GM23338 (cell line): ENCODE results near the gene RAB42. TPM values are rescaled to one million over a fixed set of nuclear protein-coding genes. Genes with fewer than 3 reads are reported as not detected.

Experiments
- ATAC-seq: fragments of 200-7000 bp; cut with Tn5 transposase; 3 replicates; pipeline ENCODE4 v1.9.1; 2020
- DNase-seq: peaks from one replicate; pipeline ENCODE4 v3.0.0-alpha.2; 2015; ENCODE audit warnings: low spot score
- H2AFZ ChIP-seq: fragments of 200-600 bp; sonication (generic); 2 replicates; pipeline ENCODE4 v1.8.0; 2016; ENCODE audit warnings: antibody characterized with exemption, mild to moderate bottlenecking, moderate library complexity
- H3F3A ChIP-seq: fragments of 200-600 bp; sonication (generic); replicated peaks from 2 replicates; pipeline ENCODE4 v1.8.0; 2017; ENCODE audit warnings: antibody characterized with exemption, mixed run types, low read depth
- H3K27ac ChIP-seq: fragments of 200-600 bp; sonication (generic); 2 replicates; pipeline ENCODE4 v1.6.1; 2016; ENCODE audit warnings: low read depth
- H3K27me3 ChIP-seq: fragments of 200-600 bp; sonication (generic); 2 replicates; pipeline ENCODE4 v1.8.0; 2016; ENCODE audit warnings: mild to moderate bottlenecking, mixed run types, moderate library complexity; ENCODE audit not compliant: insufficient read depth
- H3K36me3 ChIP-seq: fragments of 200-600 bp; sonication (generic); 2 replicates; pipeline ENCODE4 v1.8.0; 2016; ENCODE audit warnings: mild to moderate bottlenecking; ENCODE audit not compliant: insufficient read depth
- H3K4me1 ChIP-seq: fragments of 200-600 bp; sonication (generic); 2 replicates; pipeline ENCODE4 v1.8.0; 2016; ENCODE audit warnings: mild to moderate bottlenecking, moderate library complexity; ENCODE audit not compliant: insufficient read depth
- H3K4me2 ChIP-seq: fragments of 200-600 bp; sonication (generic); 2 replicates; pipeline ENCODE4 v1.7.1; 2017; ENCODE audit warnings: mixed run types
- H3K4me3 ChIP-seq: fragments of 200-600 bp; sonication (generic); 2 replicates; pipeline ENCODE4 v1.6.1; 2016; ENCODE audit warnings: mixed run types
- H3K79me2 ChIP-seq: fragments of 200-600 bp; sonication (generic); replicated peaks from 2 replicates; pipeline ENCODE4 v1.8.0; 2017; ENCODE audit warnings: mild to moderate bottlenecking; ENCODE audit not compliant: insufficient read depth
- H3K9me2 ChIP-seq: fragments of 200-600 bp; sonication (generic); 2 replicates; pipeline ENCODE4 v1.8.0; 2017; ENCODE audit not compliant: insufficient read depth
- H4K20me1 ChIP-seq: fragments of 200-600 bp; sonication (generic); replicated peaks from 2 replicates; pipeline ENCODE4 v1.8.0; 2017; ENCODE audit warnings: mild to moderate bottlenecking; ENCODE audit not compliant: insufficient read depth
- H3K27ac Mint-ChIP-seq: 2 replicates; pipeline ENCODE4 v1.8.0; 2020; ENCODE audit warnings: inconsistent platforms, mild to moderate bottlenecking, moderate library complexity, mixed read lengths
- H3K27me3 Mint-ChIP-seq: 3 replicates; pipeline ENCODE4 v1.8.0; 2022; ENCODE audit warnings: low read depth, mild to moderate bottlenecking, moderate library complexity, mixed read lengths, inconsistent platforms; ENCODE audit not compliant: insufficient read depth, poor library complexity
- H3K36me3 Mint-ChIP-seq: 3 replicates; pipeline ENCODE4 v1.8.0; 2021; ENCODE audit warnings: low read depth, mild to moderate bottlenecking, inconsistent platforms, moderate library complexity, mixed read lengths
- H3K4me1 Mint-ChIP-seq: 3 replicates; pipeline ENCODE4 v1.8.0; 2020; ENCODE audit warnings: mild to moderate bottlenecking, inconsistent platforms, mixed read lengths
- H3K4me3 Mint-ChIP-seq: 3 replicates; pipeline ENCODE4 v1.8.0; 2021; ENCODE audit warnings: moderate library complexity, mild to moderate bottlenecking, inconsistent platforms, mixed read lengths
- H3K9me3 Mint-ChIP-seq: 3 replicates; pipeline ENCODE4 v1.8.0; 2020; ENCODE audit warnings: moderate library complexity, mild to moderate bottlenecking, inconsistent platforms, mixed read lengths
- CREB1 ChIP-seq: fragments of 250-450 bp; sonication (Bioruptor Pico); IDR thresholded peaks from 2 replicates; pipeline ENCODE4 v1.5.0; 2020; ENCODE audit warnings: low read depth, mild to moderate bottlenecking, moderate library complexity
- CTCF ChIP-seq, 2 experiments: fragments of 200-600 bp in 1 of 2; sonication (generic) in 1 of 2; conservative IDR thresholded peaks; 2 replicates each; pipeline versions ENCODE4 v1.5.1 to v1.6.1; 2016 to 2017; ENCODE audit warnings: antibody characterized with exemption in 2 of 2, low read depth in 2 of 2, mild to moderate bottlenecking in 2 of 2, moderate library complexity in 1 of 2
- EZH2 ChIP-seq: fragments of 200-600 bp; sonication (generic); IDR thresholded peaks from one replicate; pipeline ENCODE4 v1.8.0; 2017; ENCODE audit warnings: antibody characterized with exemption, mild to moderate bottlenecking, low read depth; ENCODE audit not compliant: unreplicated experiment
- EZH2phosphoT487 ChIP-seq: fragments of 200-600 bp; sonication (generic); IDR thresholded peaks from one replicate; pipeline ENCODE4 v1.8.1; 2018; ENCODE audit warnings: antibody characterized with exemption; ENCODE audit not compliant: unreplicated experiment
- POLR2AphosphoS5 ChIP-seq: IDR thresholded peaks from 2 replicates; pipeline ENCODE4 v1.6.1; 2016; ENCODE audit warnings: antibody characterized with exemption, low read depth
- STAT1 ChIP-seq: IDR thresholded peaks from one replicate; pipeline ENCODE4 v1.6.1; 2016; ENCODE audit warnings: antibody characterized with exemption; ENCODE audit not compliant: unreplicated experiment
- ZNF114 ChIP-seq: fragments of 250-450 bp; sonication (Bioruptor Pico); IDR thresholded peaks from 2 replicates; pipeline ENCODE4 v1.5.0; 2020; ENCODE audit warnings: mild to moderate bottlenecking, moderate library complexity
- ZNF331 ChIP-seq: fragments of 250-450 bp; sonication (Bioruptor Pico); IDR thresholded peaks from 2 replicates; pipeline ENCODE4 v1.5.0; 2020; ENCODE audit warnings: low read depth, mild to moderate bottlenecking, moderate library complexity
- ZNF462 ChIP-seq: fragments of 250-450 bp; sonication (Bioruptor Pico); IDR thresholded peaks from 2 replicates; pipeline ENCODE4 v1.5.0; 2020; ENCODE audit warnings: mild to moderate bottlenecking, moderate library complexity
- polyA plus RNA-seq: library from polyadenylated mRNA; unstranded; fragments of >200 nt; fragmentation: Nextera tagmentation; extraction: Ambion mirVana; gene quantifications from 2 replicates; pipeline ENCODE4 v1.2.1, GENCODE V29; 2016
- total RNA-seq: library from RNA; depleted of rRNA; stranded (reverse); fragments of >200 nt; shearing (Covaris generic); gene quantifications from 2 replicates; pipeline ENCODE4 v1.2.3, GENCODE V29; 2014

RAB42 gene
- total and polyA plus RNA-seq, 2 experiments from 2014 or later: 13.0 to 17.7 TPM

GRCh38 chr1:28606771-28607170, 14.7 kb downstream of the RAB42 start (continued):
- TF ChIP-seq ZNF462 (CRISPR knock-in tag): no peak

- Histone ChIP-seq H3K79me2 (no peaks in the 10 kb centered on the region), H4K20me1 (no peaks in the 10 kb centered on the region), H2AFZ (no peak overlapping the region), H3F3A (0 out of 2 replicates have a peak, but pooled peaks cover 5% of the 10 kb centered on the region), H3K27ac (no peak overlapping the region), H3K4me1 (no peaks in the 10 kb centered on the region), H3K9me2 (no peaks in the 10 kb centered on the region), H3K27me3 (no peaks in the 10 kb centered on the region), H3K4me2 (no peak overlapping the region), H3K36me3 (peaks cover 22% of the 10 kb centered on the region), H3K4me3 (no peak overlapping the region)
- no peaks in the 10 kb centered on the region for H3K27me3 Mint-ChIP-seq
- H3K4me1 Mint-ChIP-seq: no peaks in the 10 kb centered on the region
- no peaks in the 10 kb centered on the region for H3K9me3 Mint-ChIP-seq
- no peak overlapping the region for H3K27ac Mint-ChIP-seq
- ATAC-seq: no peak
- peaks cover 26% of the 10 kb centered on the region for H3K36me3 Mint-ChIP-seq
- no peak for DNase-seq
- H3K4me3 Mint-ChIP-seq: no peak overlapping the region
- TF ChIP-seq CREB1 (CRISPR knock-in tag) (no peak), CTCF (conservative IDR thresholded peaks at IDR 0.05; ENCODE audit: low read depth in 2 of 2) (no peak), ZNF331 (CRISPR knock-in tag) (no peak), EZH2 (no peak), EZH2phosphoT487 (no peak), STAT1 (no peak), ZNF114 (CRISPR knock-in tag) (no peak), ZNF462 (CRISPR knock-in tag) (no peak), POLR2AphosphoS5 (no peak)
Observed at GRCh38 chr1:28613175-28613574, 21.1 kb downstream of the RAB42 start.
